Stimulated activated naive CD4-positive, alpha-beta T cell treated with Interleukin-2 at 50 U/mL for 16 hours (primary cell): ENCODE measurements around the gene CDC6.

Source experiments
- DNase-seq: peaks from one replicate; lab custom pipeline; 2025; lab: John Stamatoyannopoulos, UW

CDC6 gene

GRCh38 chr17:40352237-40352778, 64.6 kb downstream of the CDC6 start:
- DNase-seq, result no peak

GRCh38 chr17:40352779-40353394, 65.2 kb downstream of the CDC6 start:
- no peak for DNase-seq
